Measurements from ENCODE around the gene UBE2O.
A peak's percentile ranks its signal among the peaks of the same experiment; 100 is the strongest.

Gene UBE2O

GRCh38 chr17:76434870-76435269, 18.1 kb downstream of the UBE2O start:
- TF ChIP-seq CTCF (IDR thresholded peaks at IDR 0.05), result no peak
- no peak overlapping the region for H3K9ac ChIP-seq
- no peaks in the 10 kb centered on the region for H3K36me3 ChIP-seq (ENCODE audit: control insufficient read depth, insufficient read depth, low read length)
- peaks cover 59% of the 10 kb centered on the region for H3K79me2 ChIP-seq
- no peak overlapping the region for H2AFZ ChIP-seq
- H3K4me3 ChIP-seq (ENCODE audit: low read depth, low read length), result no peak overlapping the region
- H3K27ac ChIP-seq, result no peak overlapping the region
- H3K27me3 ChIP-seq (ENCODE audit: control insufficient read depth, insufficient read depth, low read length), result no peaks in the 10 kb centered on the region
- H3K4me1 ChIP-seq, result peaks cover 13% of the 10 kb centered on the region
- H3K9me3 ChIP-seq (ENCODE audit: control insufficient read depth, low read length), result no peaks in the 10 kb centered on the region
- H3K4me2 ChIP-seq (ENCODE audit: low read length), result no peak overlapping the region

GRCh38 chr17:76433693-76434092, 19.3 kb downstream of the UBE2O start:
- Histone ChIP-seq H3K27ac (no peak overlapping the region), H3K4me2 (ENCODE audit: low read length) (no peak overlapping the region), H3K36me3 (ENCODE audit: control insufficient read depth, insufficient read depth, low read length) (no peaks in the 10 kb centered on the region), H3K79me2 (peaks cover 64% of the 10 kb centered on the region), H3K9ac (no peak overlapping the region), H3K9me3 (ENCODE audit: control insufficient read depth, low read length) (no peaks in the 10 kb centered on the region), H3K4me3 (ENCODE audit: low read depth, low read length) (no peak overlapping the region), H3K4me1 (peaks cover 5% of the 10 kb centered on the region), H3K27me3 (ENCODE audit: control insufficient read depth, insufficient read depth, low read length) (no peaks in the 10 kb centered on the region), H2AFZ (no peak overlapping the region)
- TF ChIP-seq CTCF (IDR thresholded peaks at IDR 0.05), result no peak

- Histone ChIP-seq H3K27ac (no peak overlapping the region), H3K27me3 (ENCODE audit: control insufficient read depth, insufficient read depth, low read length) (no peaks in the 10 kb centered on the region), H3K4me1 (peaks cover 2% of the 10 kb centered on the region), H3K4me2 (ENCODE audit: low read length) (no peak overlapping the region), H3K9ac (no peak overlapping the region), H3K36me3 (ENCODE audit: control insufficient read depth, insufficient read depth, low read length) (no peaks in the 10 kb centered on the region), H2AFZ (no peak overlapping the region), H3K79me2 (peaks cover 67% of the 10 kb centered on the region), H3K9me3 (ENCODE audit: control insufficient read depth, low read length) (no peaks in the 10 kb centered on the region), H3K4me3 (ENCODE audit: low read depth, low read length) (no peak overlapping the region)
- TF ChIP-seq CTCF (IDR thresholded peaks at IDR 0.05), result peak; percentile 30
These were observed 20.1 kb downstream of the UBE2O start for GRCh38 chr17:76432712-76433336.

GRCh38 chr17:76432004-76432403, 20.9 kb downstream of the UBE2O start:
- H3K9ac ChIP-seq, result no peak overlapping the region
- H3K4me1 ChIP-seq, result peaks cover 7% of the 10 kb centered on the region
- no peaks in the 10 kb centered on the region for H3K9me3 ChIP-seq (ENCODE audit: control insufficient read depth, low read length)
- H3K4me3 ChIP-seq (ENCODE audit: low read depth, low read length), result no peak overlapping the region
- H2AFZ ChIP-seq, result no peak overlapping the region
- no peak for TF ChIP-seq CTCF (IDR thresholded peaks at IDR 0.05)
- H3K4me2 ChIP-seq (ENCODE audit: low read length), result no peak overlapping the region
- H3K79me2 ChIP-seq, result peaks cover 69% of the 10 kb centered on the region
- H3K27ac ChIP-seq, result no peak overlapping the region
- H3K36me3 ChIP-seq (ENCODE audit: control insufficient read depth, insufficient read depth, low read length), result no peaks in the 10 kb centered on the region
- no peaks in the 10 kb centered on the region for H3K27me3 ChIP-seq (ENCODE audit: control insufficient read depth, insufficient read depth, low read length)

- H3K9ac ChIP-seq, result no peak overlapping the region
- H3K4me2 ChIP-seq (ENCODE audit: low read length), result no peak overlapping the region
- H3K79me2 ChIP-seq, result peaks cover 65% of the 10 kb centered on the region
- H3K27ac ChIP-seq, result no peak overlapping the region
- H3K36me3 ChIP-seq (ENCODE audit: control insufficient read depth, insufficient read depth, low read length), result no peaks in the 10 kb centered on the region
- no peak overlapping the region for H3K4me3 ChIP-seq (ENCODE audit: low read depth, low read length)
- TF ChIP-seq CTCF (IDR thresholded peaks at IDR 0.05), result no peak
- H3K9me3 ChIP-seq (ENCODE audit: control insufficient read depth, low read length), result no peaks in the 10 kb centered on the region
- H2AFZ ChIP-seq, result no peak overlapping the region
- no peaks in the 10 kb centered on the region for H3K27me3 ChIP-seq (ENCODE audit: control insufficient read depth, insufficient read depth, low read length)
- peaks cover 7% of the 10 kb centered on the region for H3K4me1 ChIP-seq
These were observed 21.4 kb downstream of the UBE2O start for GRCh38 chr17:76431509-76431908.
